Activated CD4-positive, alpha-beta T cell treated with anti-CD3 and anti-CD28 coated beads for 48 hours (primary cell): ENCODE data around the gene SDK1.

Experiments used
- DNase-seq: peaks from one replicate; pipeline ENCODE4 v3.0.0-alpha.2; 2020

SDK1 gene

GRCh38 chr7:3300651-3301448 is at the start of gene SDK1:
Gene SDK1 (plus strand): TSS chr7:3301252. CDS start chr7:3301587, 335 bp downstream.
- DNase-seq, result peak; percentile 93

GRCh38 chr7:3254718-3255117 is 46.3 kb upstream of the SDK1 start:
- no peak for DNase-seq

GRCh38 chr7:3259711-3260400 is 41.2 kb upstream of the SDK1 start:
- DNase-seq, result no peak

- no peak for DNase-seq
Observed at GRCh38 chr7:3260401-3260715, 40.7 kb upstream of the SDK1 start.

- no peak for DNase-seq
Observed at GRCh38 chr7:3264693-3265339, 36.2 kb upstream of the SDK1 start.

- DNase-seq, result no peak
Observed at GRCh38 chr7:3265388-3265787, 35.7 kb upstream of the SDK1 start.

- DNase-seq, result no peak
Observed at GRCh38 chr7:3266240-3266639, 34.8 kb upstream of the SDK1 start.

- DNase-seq, result no peak
Observed at GRCh38 chr7:3267966-3268690, 32.9 kb upstream of the SDK1 start.

- DNase-seq, result no peak
Observed at GRCh38 chr7:3270362-3270761, 30.7 kb upstream of the SDK1 start.

- no peak for DNase-seq
Observed at GRCh38 chr7:3271298-3271697, 29.8 kb upstream of the SDK1 start.

GRCh38 chr7:3272691-3273141 is 28.3 kb upstream of the SDK1 start:
- DNase-seq, result no peak

GRCh38 chr7:3274131-3274530 is 26.9 kb upstream of the SDK1 start:
- no peak for DNase-seq

- no peak for DNase-seq
Observed at GRCh38 chr7:3277604-3278572, 23.2 kb upstream of the SDK1 start.

- DNase-seq, result no peak
Observed at GRCh38 chr7:3279147-3279818, 21.8 kb upstream of the SDK1 start.

GRCh38 chr7:3280445-3280844 is 20.6 kb upstream of the SDK1 start:
- no peak for DNase-seq

GRCh38 chr7:3280946-3281656 is 20.0 kb upstream of the SDK1 start:
- DNase-seq, result no peak

- DNase-seq, result no peak
Observed at GRCh38 chr7:3282457-3282856, 18.6 kb upstream of the SDK1 start.

GRCh38 chr7:3283130-3283704 is 17.8 kb upstream of the SDK1 start:
- no peak for DNase-seq

GRCh38 chr7:3285652-3286051 is 15.4 kb upstream of the SDK1 start:
- no peak for DNase-seq

GRCh38 chr7:3289996-3290395 is 11.1 kb upstream of the SDK1 start:
- DNase-seq, result no peak
